HCT116 (cell line): ENCODE data around the gene SULT1C4. TPM values are rescaled to one million over a fixed set of nuclear protein-coding genes. Genes with fewer than 3 reads are reported as not detected.

Experiments used
- ATAC-seq: fragments of 200-7000 bp; cut with Tn5 transposase; 2 replicates; pipeline ENCODE4 v1.9.1; 2020; ENCODE audit warnings: mild to moderate bottlenecking, moderate library complexity
- BruUV-seq: library from RNA; stranded (reverse); fragments of 400-500 nt; replicated peaks from 2 replicates; lab custom pipeline; 2021; lab: Mats Ljungman, UMichigan
- CTCF ChIA-PET: fragments of 300-600 bp; sonication (Branson Sonifier 250); formaldehyde crosslinking; loops from one replicate; lab custom pipeline; 2021; ENCODE audit warnings: antibody characterized with exemption; lab: Charles Lee
- POLR2A ChIA-PET: fragments of 300-600, 350-600 bp; sonication (Branson Sonifier 250); formaldehyde crosslinking; loops from one replicate; lab custom pipeline; 2021; ENCODE audit warnings: antibody characterized with exemption; lab: Charles Lee
- RAD21 ChIA-PET, 2 experiments: fragments of 300-600 bp; sonication (Branson Sonifier 250); formaldehyde crosslinking; loops; one replicate each; lab custom pipeline; 2023; ENCODE audit warnings: low total read pairs in 2 of 2; ENCODE audit not compliant: uncharacterized antibody in 2 of 2, unreplicated experiment in 2 of 2, low non-redundant PET in 1 of 2; lab: Charles Lee
- DNase-seq: peaks from one replicate; pipeline ENCODE4 v3.0.0-alpha.2; 2010; ENCODE audit warnings: low read depth, low spot score
- H2AFZ ChIP-seq: fragments of 200-600 bp; shearing (Covaris generic), sonication (generic); 2 replicates; pipeline ENCODE4 v1.6.1; 2017; ENCODE audit warnings: low read depth, mixed run types, mixed read lengths, antibody characterized with exemption, low read length; ENCODE audit not compliant: poor library complexity, severe bottlenecking
- H3K27ac ChIP-seq: 2 replicates; pipeline ENCODE4 v1.5.1; 2012; ENCODE audit warnings: low read depth, low read length
- H3K27me3 ChIP-seq: fragments of 200-600 bp; sonication (generic); 2 replicates; pipeline ENCODE4 v1.6.1; 2016; ENCODE audit warnings: mixed run types, low read length, mixed read lengths; ENCODE audit not compliant: insufficient read depth
- H3K36me3 ChIP-seq, 2 experiments: fragments of 200-500 bp in 1 of 2; fragments of 200-600 bp in 1 of 2; sonication (Bioruptor generic) in 1 of 2; sonication (generic) in 1 of 2; 2 replicates each; pipeline versions ENCODE4 v1.5.1 to v1.6.1; 2014 to 2016; ENCODE audit warnings: low read length in 2 of 2, inconsistent platforms in 1 of 2, mixed read lengths in 1 of 2, mixed run types in 1 of 2; ENCODE audit not compliant: insufficient read depth in 2 of 2, control insufficient read depth in 1 of 2
- H3K4me1 ChIP-seq, 2 experiments: fragments of 200-600 bp in 1 of 2; sonication (generic) in 1 of 2; 2 replicates each; pipeline versions ENCODE4 v1.5.1 to v1.6.1; 2012 to 2017; ENCODE audit warnings: low read length in 2 of 2, inconsistent platforms in 1 of 2, mild to moderate bottlenecking in 1 of 2, mixed read lengths in 1 of 2, mixed run types in 1 of 2, moderate library complexity in 1 of 2; ENCODE audit not compliant: insufficient read depth in 2 of 2, control insufficient read depth in 1 of 2
- H3K4me2 ChIP-seq: fragments of 200-600 bp; sonication (generic); 2 replicates; pipeline ENCODE4 v1.6.1; 2017; ENCODE audit warnings: mixed run types, low read length, mixed read lengths
- H3K4me3 ChIP-seq, 2 experiments: fragments of 200-600 bp in 1 of 2; sonication (generic) in 1 of 2; replicated peaks in 1 of 2; 2 replicates each; pipeline ENCODE4 v1.5.1; 2011 to 2016; ENCODE audit warnings: low read length in 2 of 2, control low read depth in 1 of 2, low read depth in 1 of 2, mild to moderate bottlenecking in 1 of 2, mixed read lengths in 1 of 2, mixed run types in 1 of 2
- H3K79me2 ChIP-seq: fragments of 200-600 bp; sonication (generic); 2 replicates; pipeline ENCODE4 v1.6.1; 2017; ENCODE audit warnings: mild to moderate bottlenecking, mixed run types, low read length, moderate library complexity, mixed read lengths; ENCODE audit not compliant: insufficient read depth
- H3K9ac ChIP-seq: fragments of 200-600 bp; sonication (generic); 2 replicates; pipeline ENCODE4 v1.6.1; 2016; ENCODE audit warnings: low read length, mixed read lengths
- H3K9me2 ChIP-seq: fragments of 200-600 bp; sonication (generic), shearing (Covaris generic); 2 replicates; pipeline ENCODE4 v1.6.1; 2017; ENCODE audit warnings: mixed run types, mild to moderate bottlenecking, moderate library complexity; ENCODE audit not compliant: insufficient read depth
- H3K9me3 ChIP-seq, 2 experiments: fragments of 200-500 bp in 1 of 2; fragments of 200-600 bp in 1 of 2; sonication (Bioruptor generic) in 1 of 2; sonication (generic) in 1 of 2; 2 replicates each; pipeline ENCODE4 v1.6.1; 2014 to 2017; ENCODE audit warnings: low read length in 2 of 2, mixed read lengths in 2 of 2, inconsistent platforms in 1 of 2, low read depth in 1 of 2, mild to moderate bottlenecking in 1 of 2, mixed run types in 1 of 2, moderate library complexity in 1 of 2; ENCODE audit not compliant: control insufficient read depth in 1 of 2, insufficient read depth in 1 of 2
- H4K20me1 ChIP-seq: fragments of 200-600 bp; sonication (generic), shearing (Covaris generic); 2 replicates; pipeline ENCODE4 v1.6.1; 2017; ENCODE audit warnings: mixed run types, mild to moderate bottlenecking, moderate library complexity; ENCODE audit not compliant: insufficient read depth
- CEBPB ChIP-seq: IDR thresholded peaks from 2 replicates; pipeline ENCODE4 v1.6.1; 2012; ENCODE audit warnings: low read depth
- EGR1 ChIP-seq: IDR thresholded peaks from 2 replicates; pipeline ENCODE4 v1.6.1; 2012; ENCODE audit warnings: low read depth
- EZH2 ChIP-seq: fragments of 200-600 bp; sonication (generic); IDR thresholded peaks from 2 replicates; pipeline ENCODE4 v1.6.1; 2017; ENCODE audit warnings: antibody characterized with exemption, mixed run types
- POLR2A ChIP-seq: IDR thresholded peaks from 2 replicates; pipeline ENCODE4 v1.7.0; 2011; ENCODE audit warnings: borderline replicate concordance; ENCODE audit not compliant: insufficient read depth, insufficient read length; ENCODE audit errors: extremely low read depth
- RAD21 ChIP-seq: IDR thresholded peaks from 2 replicates; pipeline ENCODE4 v1.6.1; 2012; ENCODE audit warnings: low read depth, mild to moderate bottlenecking
- REST ChIP-seq: IDR thresholded peaks from 2 replicates; pipeline ENCODE4 v1.6.1; 2012; ENCODE audit warnings: low read depth
- SIN3A ChIP-seq: IDR thresholded peaks from 2 replicates; pipeline ENCODE4 v1.6.1; 2012; ENCODE audit warnings: low read depth
- SP1 ChIP-seq: IDR thresholded peaks from 2 replicates; pipeline ENCODE4 v1.6.1; 2012; ENCODE audit warnings: low read depth
- SRF ChIP-seq: IDR thresholded peaks from 2 replicates; pipeline ENCODE4 v1.6.1; 2012; ENCODE audit warnings: low read depth
- ZBTB33 ChIP-seq: IDR thresholded peaks from 2 replicates; pipeline ENCODE4 v1.6.1; 2011; ENCODE audit warnings: mild to moderate bottlenecking, low read length, moderate library complexity; ENCODE audit not compliant: insufficient replicate concordance; ENCODE audit errors: extremely low read depth
- ZFX ChIP-seq: fragments of 450-650 bp; IDR thresholded peaks from 2 replicates; pipeline ENCODE4 v1.6.1; 2017
- ZNF274 ChIP-seq: fragments of 200-500 bp; sonication (Bioruptor generic); IDR thresholded peaks from 2 replicates; pipeline ENCODE4 v1.6.1; 2014; ENCODE audit warnings: mild to moderate bottlenecking, low read depth, low read length, inconsistent platforms
- intact Hi-C: fragments of 100-400 bp; cut with micrococcal nuclease; formaldehyde crosslinking; loops from 2 replicates; pipeline ENCODE4 v1.10.0; 2022
- total RNA-seq: library from RNA; stranded (reverse); gene quantifications from one replicate; pipeline ENCODE4 v1.2.1, GENCODE V29; 2021; ENCODE audit not compliant: unreplicated experiment

Gene SULT1C4
- total RNA-seq, 1 experiment from 2014 or later: not detected

GRCh38 chr2:108404784-108405397 lies 27.1 kb downstream of the SULT1C4 start:
- ChIA-PET CTCF (no interaction called here), POLR2A (no interaction called here)
- Histone ChIP-seq H3K9me2 (no peaks in the 10 kb centered on the region), H3K27me3 (no peaks in the 10 kb centered on the region), H4K20me1 (no peaks in the 10 kb centered on the region), H3K4me2 (no peak overlapping the region), H3K27ac (no peak overlapping the region), H3K9ac (no peak overlapping the region), H3K4me1 (no peaks in the 10 kb centered on the region), H3K9me3 (peaks cover 5 to 8% of the 10 kb centered on the region in 2 experiments; a peak in 2 of 4 replicates), H3K36me3 (no peaks in the 10 kb centered on the region)
- intact Hi-C loops: no loop called here
- TF ChIP-seq SRF: no peak
- TF ChIP-seq CEBPB: no peak
- no peak for TF ChIP-seq EZH2
- no peak for TF ChIP-seq ZFX
- TF ChIP-seq ZNF274: no peak
- no peak for TF ChIP-seq SP1
- no peak for TF ChIP-seq SIN3A
- TF ChIP-seq EGR1: no peak
- TF ChIP-seq POLR2A: no peak
- no peak for TF ChIP-seq REST
- TF ChIP-seq ZBTB33: no peak
- no peak for TF ChIP-seq RAD21
- TF ChIP-seq, all 23 proteins: peak for 0
- ATAC-seq (no peak), DNase-seq (no peak)
- H2AFZ ChIP-seq: no peak overlapping the region
- H3K79me2 ChIP-seq: no peaks in the 10 kb centered on the region
- H3K4me3 ChIP-seq: no peak overlapping the region
- BruUV-seq: no TSS peak
- RAD21 ChIA-PET: no interaction called here
